Measurements from ENCODE around the gene PAPPA2. TPM values are rescaled to one million over a fixed set of nuclear protein-coding genes. Genes with fewer than 3 reads are reported as not detected.

PAPPA2 gene
- total RNA-seq, 2 experiments from 2014 or later, result 0.19 TPM; not detected in 1

GRCh38 chr1:176434234-176434633, 28.7 kb upstream of the PAPPA2 start:
- no peaks in the 10 kb centered on the region for H3K36me3 ChIP-seq (ENCODE audit: insufficient read depth, low read length)
- BruUV-seq (replicated peaks), result no TSS peak
- no peaks in the 10 kb centered on the region for H3K9me2 ChIP-seq (ENCODE audit: insufficient read depth, low read length)
- no peak for TF ChIP-seq EZH2phosphoT487 (IDR thresholded peaks at IDR 0.05; ENCODE audit: borderline replicate concordance, low read depth, low read length)
- TF ChIP-seq, protein P1, sequence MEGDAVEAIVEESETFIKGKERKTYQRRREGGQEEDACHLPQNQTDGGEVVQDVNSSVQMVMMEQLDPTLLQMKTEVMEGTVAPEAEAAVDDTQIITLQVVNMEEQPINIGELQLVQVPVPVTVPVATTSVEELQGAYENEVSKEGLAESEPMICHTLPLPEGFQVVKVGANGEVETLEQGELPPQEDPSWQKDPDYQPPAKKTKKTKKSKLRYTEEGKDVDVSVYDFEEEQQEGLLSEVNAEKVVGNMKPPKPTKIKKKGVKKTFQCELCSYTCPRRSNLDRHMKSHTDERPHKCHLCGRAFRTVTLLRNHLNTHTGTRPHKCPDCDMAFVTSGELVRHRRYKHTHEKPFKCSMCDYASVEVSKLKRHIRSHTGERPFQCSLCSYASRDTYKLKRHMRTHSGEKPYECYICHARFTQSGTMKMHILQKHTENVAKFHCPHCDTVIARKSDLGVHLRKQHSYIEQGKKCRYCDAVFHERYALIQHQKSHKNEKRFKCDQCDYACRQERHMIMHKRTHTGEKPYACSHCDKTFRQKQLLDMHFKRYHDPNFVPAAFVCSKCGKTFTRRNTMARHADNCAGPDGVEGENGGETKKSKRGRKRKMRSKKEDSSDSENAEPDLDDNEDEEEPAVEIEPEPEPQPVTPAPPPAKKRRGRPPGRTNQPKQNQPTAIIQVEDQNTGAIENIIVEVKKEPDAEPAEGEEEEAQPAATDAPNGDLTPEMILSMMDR (conservative IDR thresholded peaks at IDR 0.05; ENCODE audit: low read length), result no peak
- no peak for DNase-seq (ENCODE audit: low spot score)
- H2AFZ ChIP-seq (ENCODE audit: low read length), result no peak overlapping the region
- H3K4me1 ChIP-seq (ENCODE audit: insufficient read depth, low read length, poor library complexity, severe bottlenecking), result no peaks in the 10 kb centered on the region
- no peaks in the 10 kb centered on the region for H4K20me1 ChIP-seq (ENCODE audit: insufficient read depth, low read length)
- no peaks in the 10 kb centered on the region for H3K9me3 ChIP-seq (ENCODE audit: low read length)
- ChIA-PET POLR2A (no interaction called here), CTCF (ENCODE audit: unreplicated experiment) (no interaction called here)
- H3K4me2 ChIP-seq (ENCODE audit: low read length), result no peak overlapping the region
- intact Hi-C loops (cut with micrococcal nuclease; ENCODE audit: unreplicated experiment), result no loop called here
- no peak overlapping the region for H3K4me3 ChIP-seq (ENCODE audit: low read depth, low read length, poor library complexity, severe bottlenecking)
- H3K27ac ChIP-seq (ENCODE audit: low read depth, low read length, poor library complexity, severe bottlenecking), result no peak overlapping the region
- H3K79me2 ChIP-seq (ENCODE audit: insufficient read depth, low read depth, low read length), result no peaks in the 10 kb centered on the region

- intact Hi-C loops (cut with micrococcal nuclease; ENCODE audit: unreplicated experiment), result no loop called here
Measured at GRCh38 chr1:176436251-176436650, 26.7 kb upstream of the PAPPA2 start.

DNA sequence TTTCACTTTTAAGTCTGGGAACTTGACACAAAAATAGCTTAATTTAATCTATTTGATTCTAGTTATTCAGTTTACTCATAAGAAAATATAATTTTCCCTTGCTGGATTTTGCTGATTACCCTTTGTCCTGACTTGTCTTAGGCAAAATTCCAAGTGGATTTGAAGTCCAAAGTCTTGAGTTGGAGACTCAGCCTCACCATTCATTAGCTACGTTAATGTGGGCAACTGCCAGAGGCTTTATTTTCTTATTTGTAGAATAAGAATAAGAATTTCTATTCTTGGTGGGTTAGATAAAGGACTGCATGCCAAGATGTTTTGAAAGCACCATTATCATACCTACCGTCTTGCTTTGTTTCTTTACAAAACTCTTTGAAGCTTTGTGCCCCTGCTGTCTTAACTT, 22.8 kb upstream of the PAPPA2 start:
- Histone ChIP-seq H3K9me3 (ENCODE audit: low read length) (no peaks in the 10 kb centered on the region), H3K9me2 (ENCODE audit: insufficient read depth, low read length) (no peaks in the 10 kb centered on the region), H4K20me1 (ENCODE audit: insufficient read depth, low read length) (no peaks in the 10 kb centered on the region), H2AFZ (ENCODE audit: low read length) (no peak overlapping the region), H3K36me3 (ENCODE audit: insufficient read depth, low read length) (no peaks in the 10 kb centered on the region), H3K27ac (ENCODE audit: low read depth, low read length, poor library complexity, severe bottlenecking) (no peak overlapping the region), H3K4me2 (ENCODE audit: low read length) (no peak overlapping the region), H3K79me2 (ENCODE audit: insufficient read depth, low read depth, low read length) (no peaks in the 10 kb centered on the region), H3K4me3 (ENCODE audit: low read depth, low read length, poor library complexity, severe bottlenecking) (no peak overlapping the region), H3K4me1 (ENCODE audit: insufficient read depth, low read length, poor library complexity, severe bottlenecking) (no peaks in the 10 kb centered on the region)
- no peak for DNase-seq (ENCODE audit: low spot score)
- no TSS peak for BruUV-seq (replicated peaks)
- ChIA-PET CTCF (ENCODE audit: unreplicated experiment) (interaction anchor here (0.6 kb wide), 1 partner anchor 146 kb away, joined by 3 read pairs; no protein-coding TSS in a partner anchor), POLR2A (interaction anchor here (0.6 kb wide), 1 partner anchor 404 kb away, joined by 3 read pairs; no protein-coding TSS in a partner anchor)
- TF ChIP-seq, protein P1 (conservative IDR thresholded peaks at IDR 0.05; ENCODE audit: low read length), result no peak
- no peak for TF ChIP-seq EZH2phosphoT487 (IDR thresholded peaks at IDR 0.05; ENCODE audit: borderline replicate concordance, low read depth, low read length)
- intact Hi-C loops (cut with micrococcal nuclease; ENCODE audit: unreplicated experiment), result no loop called here

More at GRCh38 chr1:176436251-176436650, 26.7 kb upstream of the PAPPA2 start:
- H3K36me3 ChIP-seq (ENCODE audit: insufficient read depth, low read length), result no peaks in the 10 kb centered on the region
- no peak overlapping the region for H3K4me3 ChIP-seq (ENCODE audit: low read depth, low read length, poor library complexity, severe bottlenecking)
- no peaks in the 10 kb centered on the region for H3K9me3 ChIP-seq (ENCODE audit: low read length)
- POLR2A ChIA-PET, result no interaction called here
- H3K9me2 ChIP-seq (ENCODE audit: insufficient read depth, low read length), result no peaks in the 10 kb centered on the region
- no TSS peak for BruUV-seq (replicated peaks)
- no peak overlapping the region for H3K4me2 ChIP-seq (ENCODE audit: low read length)
- no peaks in the 10 kb centered on the region for H4K20me1 ChIP-seq (ENCODE audit: insufficient read depth, low read length)
- TF ChIP-seq, protein P1 (conservative IDR thresholded peaks at IDR 0.05; ENCODE audit: low read length), result no peak
- TF ChIP-seq EZH2phosphoT487 (IDR thresholded peaks at IDR 0.05; ENCODE audit: borderline replicate concordance, low read depth, low read length), result no peak
- no peak overlapping the region for H2AFZ ChIP-seq (ENCODE audit: low read length)
- CTCF ChIA-PET (ENCODE audit: unreplicated experiment), result no interaction called here
- no peaks in the 10 kb centered on the region for H3K4me1 ChIP-seq (ENCODE audit: insufficient read depth, low read length, poor library complexity, severe bottlenecking)
- no peak overlapping the region for H3K27ac ChIP-seq (ENCODE audit: low read depth, low read length, poor library complexity, severe bottlenecking)
- no peak for DNase-seq (ENCODE audit: low spot score)
- no peaks in the 10 kb centered on the region for H3K79me2 ChIP-seq (ENCODE audit: insufficient read depth, low read depth, low read length)

Data from OCI-LY7 (cell line).